ENCODE measurements around the gene KCNIP1.

Gene KCNIP1

GRCh38 chr5:170485616-170485911, 18.3 kb upstream of the KCNIP1 start:
- Histone ChIP-seq H3K27ac (replicated peaks) (no peak overlapping the region), H3K4me3 (replicated peaks; ENCODE audit: insufficient read depth, low read length) (no peak overlapping the region), H3K27me3 (ENCODE audit: insufficient read depth, poor library complexity, severe bottlenecking) (peaks cover 4% of the 10 kb centered on the region)
- DNase-seq (ENCODE audit: low read depth in 1 of 2, low spot score in 1 of 2) = no peak
- TF ChIP-seq CTCF (IDR thresholded peaks at IDR 0.05; ENCODE audit: insufficient read depth, low read length) (no peak), POLR2AphosphoS5 (IDR thresholded peaks at IDR 0.05; ENCODE audit: low read depth) (no peak), REST (IDR thresholded peaks at IDR 0.05; ENCODE audit: insufficient replicate concordance, low read depth) (no peak), SPI1 (IDR thresholded peaks at IDR 0.05; ENCODE audit: borderline replicate concordance, low read depth) (no peak), GABPA (IDR thresholded peaks at IDR 0.05; ENCODE audit: low read depth) (no peak)

- no peaks in the 10 kb centered on the region for H3K27me3 ChIP-seq (ENCODE audit: insufficient read depth, poor library complexity, severe bottlenecking)
- no peak overlapping the region for H3K27ac ChIP-seq (replicated peaks)
- no peak for DNase-seq (ENCODE audit: low read depth in 1 of 2, low spot score in 1 of 2)
- no peak for TF ChIP-seq SPI1 (IDR thresholded peaks at IDR 0.05; ENCODE audit: borderline replicate concordance, low read depth)
- TF ChIP-seq CTCF (IDR thresholded peaks at IDR 0.05; ENCODE audit: insufficient read depth, low read length) = no peak
- no peak for TF ChIP-seq POLR2AphosphoS5 (IDR thresholded peaks at IDR 0.05; ENCODE audit: low read depth)
- TF ChIP-seq GABPA (IDR thresholded peaks at IDR 0.05; ENCODE audit: low read depth) = no peak
- no peak for TF ChIP-seq REST (IDR thresholded peaks at IDR 0.05; ENCODE audit: insufficient replicate concordance, low read depth)
- no peak overlapping the region for H3K4me3 ChIP-seq (replicated peaks; ENCODE audit: insufficient read depth, low read length)
These were observed 17.4 kb upstream of the KCNIP1 start for GRCh38 chr5:170486371-170486770.

- no peak for TF ChIP-seq REST (IDR thresholded peaks at IDR 0.05; ENCODE audit: insufficient replicate concordance, low read depth)
- TF ChIP-seq CTCF (IDR thresholded peaks at IDR 0.05; ENCODE audit: insufficient read depth, low read length) = no peak
- H3K27ac ChIP-seq (replicated peaks) = no peak overlapping the region
- no peaks in the 10 kb centered on the region for H3K27me3 ChIP-seq (ENCODE audit: insufficient read depth, poor library complexity, severe bottlenecking)
- no peak overlapping the region for H3K4me3 ChIP-seq (replicated peaks; ENCODE audit: insufficient read depth, low read length)
- DNase-seq (ENCODE audit: low read depth in 1 of 2, low spot score in 1 of 2) = no peak
These were observed 15.2 kb upstream of the KCNIP1 start for GRCh38 chr5:170488570-170488969.

Measured in HL-60 (cell line).